Neuron (in vitro differentiated cells): ENCODE results near the gene ARID3B.

Experiments used
- H2AFZ ChIP-seq: one replicate; pipeline ENCODE4 v1.6.1; 2013; ENCODE audit warnings: low read depth, mild to moderate bottlenecking, inconsistent platforms, low read length, moderate library complexity
- H3K27me3 ChIP-seq: one replicate; pipeline ENCODE4 v1.6.1; 2013; ENCODE audit warnings: low read length; ENCODE audit not compliant: insufficient read depth
- H3K36me3 ChIP-seq: one replicate; pipeline ENCODE4 v1.6.1; 2013; ENCODE audit warnings: low read length; ENCODE audit not compliant: insufficient read depth
- H3K4me1 ChIP-seq: one replicate; pipeline ENCODE4 v1.6.1; 2013; ENCODE audit warnings: low read length; ENCODE audit not compliant: insufficient read depth
- H3K4me3 ChIP-seq: 2 replicates; pipeline ENCODE4 v1.5.1; 2013; ENCODE audit warnings: mild to moderate bottlenecking, low read length, moderate library complexity
- H3K9me3 ChIP-seq: one replicate; pipeline ENCODE4 v1.6.1; 2013; ENCODE audit warnings: low read length

ARID3B gene

GRCh38 chr15:74636984-74637383 lies 96.0 kb downstream of the ARID3B start:
- no peak overlapping the region for H2AFZ ChIP-seq
- no peaks in the 10 kb centered on the region for H3K4me1 ChIP-seq
- no peaks in the 10 kb centered on the region for H3K27me3 ChIP-seq
- H3K9me3 ChIP-seq, result no peaks in the 10 kb centered on the region
- no peak overlapping the region for H3K4me3 ChIP-seq
- peaks cover 71% of the 10 kb centered on the region for H3K36me3 ChIP-seq

GRCh38 chr15:74641151-74641550 lies 100.1 kb downstream of the ARID3B start:
- peaks cover 44% of the 10 kb centered on the region for H3K36me3 ChIP-seq

GRCh38 chr15:74642348-74642733 lies 101.3 kb downstream of the ARID3B start:
- peaks cover 10% of the 10 kb centered on the region for H3K4me1 ChIP-seq
- no peaks in the 10 kb centered on the region for H3K9me3 ChIP-seq
- peaks cover 34% of the 10 kb centered on the region for H3K36me3 ChIP-seq
- no peak overlapping the region for H2AFZ ChIP-seq
- H3K4me3 ChIP-seq, result no peak overlapping the region
- H3K27me3 ChIP-seq, result no peaks in the 10 kb centered on the region

More at GRCh38 chr15:74641151-74641550, 100.1 kb downstream of the ARID3B start:
- no peaks in the 10 kb centered on the region for H3K9me3 ChIP-seq
- no peak overlapping the region for H3K4me3 ChIP-seq
- H2AFZ ChIP-seq, result no peak overlapping the region
- peaks cover 10% of the 10 kb centered on the region for H3K4me1 ChIP-seq
- H3K27me3 ChIP-seq, result no peaks in the 10 kb centered on the region

- H3K4me3 ChIP-seq, result no peak overlapping the region
- H3K36me3 ChIP-seq, result peaks cover 28% of the 10 kb centered on the region
- H2AFZ ChIP-seq, result no peak overlapping the region
- peaks cover 10% of the 10 kb centered on the region for H3K4me1 ChIP-seq
- no peaks in the 10 kb centered on the region for H3K27me3 ChIP-seq
- no peaks in the 10 kb centered on the region for H3K9me3 ChIP-seq
These were observed 102.0 kb downstream of the ARID3B start for GRCh38 chr15:74642734-74643664.

- Histone ChIP-seq H3K36me3 (peaks cover 25% of the 10 kb centered on the region), H3K27me3 (no peaks in the 10 kb centered on the region), H2AFZ (no peak overlapping the region), H3K4me1 (peaks cover 10% of the 10 kb centered on the region), H3K4me3 (no peak overlapping the region), H3K9me3 (no peaks in the 10 kb centered on the region)
These were observed 102.7 kb downstream of the ARID3B start for GRCh38 chr15:74643665-74644204.

GRCh38 chr15:74646480-74646879 lies 105.5 kb downstream of the ARID3B start:
- peaks cover 10% of the 10 kb centered on the region for H3K4me1 ChIP-seq
- no peak overlapping the region for H3K4me3 ChIP-seq
- no peaks in the 10 kb centered on the region for H3K27me3 ChIP-seq
- no peak overlapping the region for H2AFZ ChIP-seq
- peaks cover 8% of the 10 kb centered on the region for H3K36me3 ChIP-seq
- no peaks in the 10 kb centered on the region for H3K9me3 ChIP-seq
